ENCODE results near the gene ZNF438.

GRCh38 chr10:30995081-30995770 lies 36.4 kb downstream of the ZNF438 start:
- TF ChIP-seq, protein P1, sequence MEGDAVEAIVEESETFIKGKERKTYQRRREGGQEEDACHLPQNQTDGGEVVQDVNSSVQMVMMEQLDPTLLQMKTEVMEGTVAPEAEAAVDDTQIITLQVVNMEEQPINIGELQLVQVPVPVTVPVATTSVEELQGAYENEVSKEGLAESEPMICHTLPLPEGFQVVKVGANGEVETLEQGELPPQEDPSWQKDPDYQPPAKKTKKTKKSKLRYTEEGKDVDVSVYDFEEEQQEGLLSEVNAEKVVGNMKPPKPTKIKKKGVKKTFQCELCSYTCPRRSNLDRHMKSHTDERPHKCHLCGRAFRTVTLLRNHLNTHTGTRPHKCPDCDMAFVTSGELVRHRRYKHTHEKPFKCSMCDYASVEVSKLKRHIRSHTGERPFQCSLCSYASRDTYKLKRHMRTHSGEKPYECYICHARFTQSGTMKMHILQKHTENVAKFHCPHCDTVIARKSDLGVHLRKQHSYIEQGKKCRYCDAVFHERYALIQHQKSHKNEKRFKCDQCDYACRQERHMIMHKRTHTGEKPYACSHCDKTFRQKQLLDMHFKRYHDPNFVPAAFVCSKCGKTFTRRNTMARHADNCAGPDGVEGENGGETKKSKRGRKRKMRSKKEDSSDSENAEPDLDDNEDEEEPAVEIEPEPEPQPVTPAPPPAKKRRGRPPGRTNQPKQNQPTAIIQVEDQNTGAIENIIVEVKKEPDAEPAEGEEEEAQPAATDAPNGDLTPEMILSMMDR (conservative IDR thresholded peaks at IDR 0.05 in 1 of 2, IDR thresholded peaks at IDR 0.05 in 1 of 2; ENCODE audit: extremely low read depth in 1 of 2, insufficient read depth in 1 of 2, low read depth in 1 of 2, low read length in 2 of 2): no peak
- no peak for TF ChIP-seq EZH2 (IDR thresholded peaks at IDR 0.05; ENCODE audit: borderline replicate concordance, low read length)
